DND-41 (cell line): ENCODE results near the gene TRMU.

Experiments
- EZH2 ChIP-seq: IDR thresholded peaks from 3 replicates; pipeline ENCODE4 v1.6.1; 2012; ENCODE audit warnings: borderline replicate concordance, low read depth, mild to moderate bottlenecking, moderate library complexity, low read length, inconsistent platforms; ENCODE audit not compliant: severe bottlenecking
- TF ChIP-seq, protein P1 (sequence below): IDR thresholded peaks from 2 replicates; pipeline ENCODE4 v1.5.1; 2012; ENCODE audit warnings: borderline replicate concordance, low read length, moderate library complexity, mild to moderate bottlenecking; ENCODE audit not compliant: poor library complexity, severe bottlenecking; ENCODE audit errors: extremely low read depth

DNA sequence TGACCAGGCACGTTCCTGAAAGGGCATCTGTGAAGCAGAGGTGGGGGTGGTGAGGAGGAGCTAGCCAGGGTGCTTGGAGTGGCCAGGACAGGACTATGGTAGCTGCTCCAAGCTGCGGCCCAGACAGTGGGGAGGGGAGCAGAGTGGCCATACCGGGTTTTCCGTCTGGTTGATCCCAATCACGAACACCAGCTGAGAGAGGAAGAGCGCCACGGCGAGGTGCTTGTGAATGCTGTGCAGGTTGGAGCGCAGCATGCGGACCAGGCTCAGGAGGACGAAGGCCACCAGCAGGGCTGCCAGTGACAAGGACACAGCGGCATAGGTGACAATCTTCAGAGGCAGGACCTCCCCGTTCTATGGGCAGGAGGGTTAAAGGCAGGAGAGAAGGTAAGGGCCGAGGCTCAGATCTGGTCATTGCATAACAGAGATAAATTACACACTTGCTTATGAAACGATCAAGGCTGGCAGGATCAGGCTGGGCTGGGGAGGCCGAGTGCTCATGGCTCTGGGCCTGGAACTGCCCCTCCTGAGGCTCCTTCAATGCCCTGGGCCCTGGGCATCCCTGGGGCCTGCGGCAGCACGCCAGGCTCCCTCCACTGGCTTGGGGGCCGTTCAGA, 41.5 kb downstream of the TRMU start:
- TF ChIP-seq, protein P1, sequence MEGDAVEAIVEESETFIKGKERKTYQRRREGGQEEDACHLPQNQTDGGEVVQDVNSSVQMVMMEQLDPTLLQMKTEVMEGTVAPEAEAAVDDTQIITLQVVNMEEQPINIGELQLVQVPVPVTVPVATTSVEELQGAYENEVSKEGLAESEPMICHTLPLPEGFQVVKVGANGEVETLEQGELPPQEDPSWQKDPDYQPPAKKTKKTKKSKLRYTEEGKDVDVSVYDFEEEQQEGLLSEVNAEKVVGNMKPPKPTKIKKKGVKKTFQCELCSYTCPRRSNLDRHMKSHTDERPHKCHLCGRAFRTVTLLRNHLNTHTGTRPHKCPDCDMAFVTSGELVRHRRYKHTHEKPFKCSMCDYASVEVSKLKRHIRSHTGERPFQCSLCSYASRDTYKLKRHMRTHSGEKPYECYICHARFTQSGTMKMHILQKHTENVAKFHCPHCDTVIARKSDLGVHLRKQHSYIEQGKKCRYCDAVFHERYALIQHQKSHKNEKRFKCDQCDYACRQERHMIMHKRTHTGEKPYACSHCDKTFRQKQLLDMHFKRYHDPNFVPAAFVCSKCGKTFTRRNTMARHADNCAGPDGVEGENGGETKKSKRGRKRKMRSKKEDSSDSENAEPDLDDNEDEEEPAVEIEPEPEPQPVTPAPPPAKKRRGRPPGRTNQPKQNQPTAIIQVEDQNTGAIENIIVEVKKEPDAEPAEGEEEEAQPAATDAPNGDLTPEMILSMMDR, result no peak
- no peak for TF ChIP-seq EZH2
